ENCODE results near the gene ROBO1.

DNA sequence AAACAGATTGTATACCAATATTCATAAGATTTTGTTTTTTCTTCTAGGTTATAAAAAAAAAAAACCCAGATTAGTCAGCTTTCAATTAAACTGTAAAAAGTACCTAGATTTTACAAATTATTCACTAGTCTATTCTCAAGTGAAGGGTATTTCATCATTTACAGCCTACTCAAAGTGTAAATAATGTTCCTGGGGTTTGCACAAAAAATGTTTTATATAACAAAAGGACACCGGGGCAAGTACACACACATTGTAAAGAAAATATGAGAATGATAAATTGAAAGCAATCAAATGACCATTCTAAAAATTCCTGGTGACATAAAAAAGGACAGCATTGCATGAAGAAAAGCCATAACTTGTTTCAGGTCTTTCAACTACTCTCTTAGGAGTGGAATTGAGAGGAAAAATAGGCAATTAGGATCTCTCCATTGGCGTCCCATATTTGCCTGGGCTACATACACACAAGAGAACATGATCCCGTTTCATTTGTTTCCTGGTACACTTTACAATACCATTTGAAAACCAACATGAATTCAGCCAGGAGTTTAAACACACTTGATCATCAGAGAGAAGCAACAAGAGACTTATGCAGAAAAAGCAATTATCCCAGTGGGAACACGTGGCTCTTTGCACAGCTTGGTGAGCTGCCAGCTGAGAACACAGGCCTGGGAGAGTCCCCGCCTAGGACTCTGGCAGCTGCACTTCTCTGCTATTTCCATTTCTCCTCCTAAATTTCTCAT is 1039.2 kb downstream of the ROBO1 start:
- TF ChIP-seq POLR2AphosphoS5 (IDR thresholded peaks at IDR 0.05; ENCODE audit: borderline replicate concordance, low read depth, low read length): no peak
- TF ChIP-seq EZH2 (IDR thresholded peaks at IDR 0.05): no peak

All from SK-N-MC (cell line).